Ovary (tissue), 9 donors: Measurements from ENCODE around the gene ZFP1. TPM values are rescaled to one million over a fixed set of nuclear protein-coding genes. Genes with fewer than 3 reads are reported as not detected.
A peak's percentile ranks its signal among the peaks of the same experiment; 100 is the strongest.
"Not testable (repeated sequence)": the region's sequence is repeated elsewhere in the genome, so short reads cannot be mapped to it uniquely, and the experiment has no call there.

Source experiments
- DNase-seq, 5 donors: peaks; one replicate each; pipeline ENCODE4 v3.0.0-alpha.2; 2019 to 2020
- H3K27ac ChIP-seq, 2 donors: fragments of 200-600 bp; one replicate each; pipeline versions ENCODE4 v1.5.1 to v1.8.0; 2019 to 2022
- H3K27me3 ChIP-seq: fragments of 200-600 bp; one replicate; pipeline ENCODE4 v1.8.0; 2022
- H3K36me3 ChIP-seq: fragments of 200-600 bp; sonication (generic); one replicate; pipeline ENCODE4 v1.5.1; 2019
- H3K4me1 ChIP-seq: one replicate; pipeline ENCODE4 v1.8.1; 2013; ENCODE audit warnings: mild to moderate bottlenecking, moderate library complexity; ENCODE audit not compliant: insufficient read depth
- H3K4me3 ChIP-seq: fragments of 200-600 bp; sonication (generic); one replicate; pipeline ENCODE4 v1.5.1; 2017
- H3K9me3 ChIP-seq, 2 donors: fragments of 200-600 bp in 1 of 2; sonication (generic) in 1 of 2; one replicate each; pipeline versions ENCODE4 v1.5.1 to v1.8.1; 2013 to 2019; ENCODE audit warnings: mild to moderate bottlenecking in 1 of 2, moderate library complexity in 1 of 2
- CTCF ChIP-seq, 3 donors: fragments of 450-650 bp in 2 of 3; fragments of 200-600 bp in 1 of 3; IDR thresholded peaks; one replicate each; pipeline versions ENCODE4 v1.5.1 to v1.8.0; 2016 to 2022; ENCODE audit warnings: antibody characterized with exemption in 3 of 3, mild to moderate bottlenecking in 1 of 3
- EP300 ChIP-seq: sonication (generic); formaldehyde crosslinking; IDR thresholded peaks from one replicate; pipeline ENCODE4 v1.6.1; 2017; ENCODE audit warnings: antibody characterized with exemption
- POLR2A ChIP-seq: fragments of 450-650 bp; IDR thresholded peaks from one replicate; pipeline ENCODE4 v1.6.1; 2017; ENCODE audit warnings: antibody characterized with exemption, mild to moderate bottlenecking, moderate library complexity
- WGBS, 3 donors: extraction: QIAGEN DNeasy Blood & Tissue Kit in 1 of 3; methylation state at CpG; one replicate each; pipeline versions ENCODE4 v1.1.5 to v1.1.7; 2013 to 2017; 5-methylcytosine and 5-hydroxymethylcytosine counted together
- intact Hi-C, 4 donors: fragments of 100-400 bp; cut with DNase I; formaldehyde crosslinking; loops; one replicate each; pipeline versions ENCODE4 v1.11.0 to v1.15.1; 2022 to 2023
- polyA plus RNA-seq, 2 donors: library from polyadenylated mRNA; stranded (reverse); fragments of 200-250 nt in 1 of 2; fragments of 350-450 nt in 1 of 2; fragmentation: Illumina TruSeq in 1 of 2; extraction: RNeasy Lipid Tissue Mini Kit (QIAGEN cat#74804) in 1 of 2; gene quantifications; one replicate each; pipeline ENCODE4 v1.2.3, GENCODE V29; 2013 to 2014
- total RNA-seq, 7 donors: library from RNA; depleted of rRNA in 2 of 7; stranded (reverse); fragments of >200 nt in 2 of 7; fragmentation: NEBNext Ultra II Directional in 3 of 7; extraction: Animal tissue kit (Norgen Biotek cat#: 25700) in 3 of 7; gene quantifications; one replicate each; pipeline versions ENCODE4 v1.1.0 to v1.2.4, GENCODE V29; 2016 to 2023
- donor health status: DM: no; HTN: no; CAD: no; lungs with moderate emphysema.
- donor health status: DM: no; HTN: no; CAD: no.
- donor health status: Bipolar disorder and iron deficiency.
- donor health status: DM: yes; HTN: yes; CAD: no.
- donor health status: DM: no; HTN: no; CAD: no.
- donor health status: DM: yes; HTN: yes; CAD: no.

The ZFP1 gene
- total and polyA plus RNA-seq, 9 donors: 7.2 to 22.3 (median 13.5) TPM

DNA sequence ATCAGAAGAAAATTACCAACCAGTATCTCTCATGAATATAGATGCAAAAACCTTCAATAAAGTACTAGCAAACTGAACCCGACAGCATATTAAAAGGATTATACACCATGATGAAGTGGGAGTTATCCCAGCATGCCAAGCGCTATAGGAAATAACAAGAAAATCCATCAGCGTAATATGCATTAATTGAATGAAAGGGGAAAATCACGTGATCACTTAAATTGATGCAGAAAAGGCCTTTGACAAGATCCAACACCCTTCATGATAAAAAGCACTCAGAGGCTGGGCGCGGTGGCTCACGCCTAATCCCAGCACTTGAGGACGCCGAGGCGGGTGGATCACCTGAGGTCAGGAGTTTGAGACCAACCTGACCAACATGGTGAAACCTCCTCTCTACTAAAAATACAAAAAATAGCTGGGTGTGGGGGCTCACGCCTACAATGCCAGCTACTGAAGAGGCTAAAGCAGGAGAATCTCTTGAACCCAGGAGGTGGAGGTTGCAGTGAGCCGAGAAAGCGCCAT lies 53.8 kb downstream of the ZFP1 start:
- Histone ChIP-seq H3K36me3 (no peaks in the 10 kb centered on the region), H3K27me3 (no peaks in the 10 kb centered on the region), H3K4me3 (no peak overlapping the region), H3K4me1 (peaks cover 1% of the 10 kb centered on the region), H3K27ac (no peak overlapping the region), H3K9me3 (no peaks in the 10 kb centered on the region)
- peak in 1 of 5 donors; percentile 5 for DNase-seq
- WGBS, 3 donors: 94 to 95% (median 95%) methylated on average over 13 of the region's 13 CpGs
- intact Hi-C loops: no loop called here
- TF ChIP-seq POLR2A (no peak), CTCF (IDR thresholded peaks at IDR 0.05) (no peak), EP300 (no peak)

DNA sequence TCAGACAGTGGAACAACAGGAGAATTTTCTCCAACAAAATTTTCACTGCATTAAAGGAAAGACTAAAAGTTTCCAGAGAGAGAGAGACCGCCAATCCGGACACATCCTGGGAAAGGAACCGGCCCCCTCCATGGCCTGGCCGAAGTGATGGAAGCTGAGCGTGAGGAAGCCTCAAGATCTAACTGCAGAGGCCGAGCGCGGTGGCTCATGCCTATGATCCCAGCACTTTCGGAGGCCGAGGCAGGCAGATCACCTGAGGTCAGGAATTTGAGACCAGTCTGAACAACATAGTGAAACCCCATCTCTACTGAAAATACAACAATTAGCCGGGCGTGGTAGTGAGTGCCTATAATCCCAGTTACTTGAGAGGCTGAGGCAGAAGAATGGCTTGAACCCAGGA lies 54.8 kb downstream of the ZFP1 start:
- H3K4me3 ChIP-seq: no peak overlapping the region
- H3K27me3 ChIP-seq: no peaks in the 10 kb centered on the region
- H3K36me3 ChIP-seq: no peaks in the 10 kb centered on the region
- no peak overlapping the region for H3K27ac ChIP-seq
- peaks cover under 1% of the 10 kb centered on the region for H3K4me1 ChIP-seq
- intact Hi-C loops: no loop called here
- WGBS, 3 donors: 84 to 93% (median 85%) methylated on average over 12 of the region's 12 CpGs
- peak in 1 of 5 donors; percentile 7 for DNase-seq
- TF ChIP-seq EP300 (no peak), POLR2A (no peak), CTCF (IDR thresholded peaks at IDR 0.05) (no peak)
- H3K9me3 ChIP-seq: no peaks in the 10 kb centered on the region

GRCh38 chr16:75203667-75204409 lies 55.5 kb downstream of the ZFP1 start:
- WGBS, 3 donors: 78 to 84% (median 78%) methylated on average over 13 of the region's 13 CpGs
- Histone ChIP-seq H3K9me3 (no peaks in the 10 kb centered on the region), H3K36me3 (no peaks in the 10 kb centered on the region), H3K27ac (no peak overlapping the region), H3K27me3 (no peaks in the 10 kb centered on the region), H3K4me1 (no peaks in the 10 kb centered on the region), H3K4me3 (no peak overlapping the region)
- intact Hi-C loops: no loop called here
- TF ChIP-seq EP300 (no peak), CTCF (IDR thresholded peaks at IDR 0.05) (no peak), POLR2A (no peak)
- peak in 1 of 5 donors; percentile 21 for DNase-seq

- Histone ChIP-seq H3K27me3 (no peaks in the 10 kb centered on the region), H3K9me3 (no peaks in the 10 kb centered on the region), H3K36me3 (no peaks in the 10 kb centered on the region), H3K4me3 (no peak overlapping the region), H3K4me1 (no peaks in the 10 kb centered on the region), H3K27ac (no peak overlapping the region)
- no peak for DNase-seq
- intact Hi-C loops: no loop called here
- WGBS, 3 donors: 88 to 92% (median 88%) methylated on average over 4 to 5 of the region's 6 CpGs
- TF ChIP-seq POLR2A (no peak), CTCF (IDR thresholded peaks at IDR 0.05) (no peak)
Observed at GRCh38 chr16:75204410-75204758, 56.1 kb downstream of the ZFP1 start.

GRCh38 chr16:75204905-75205304 lies 56.6 kb downstream of the ZFP1 start:
- H3K4me1 ChIP-seq, DNase-seq, H3K27ac ChIP-seq, H3K9me3 ChIP-seq, H3K27me3 ChIP-seq, H3K36me3 ChIP-seq, H3K4me3 ChIP-seq, intact Hi-C loops: not testable (repeated sequence)
- no CpG with 5 or more reads among the region's 20 CpGs for WGBS, 3 donors

DNA sequence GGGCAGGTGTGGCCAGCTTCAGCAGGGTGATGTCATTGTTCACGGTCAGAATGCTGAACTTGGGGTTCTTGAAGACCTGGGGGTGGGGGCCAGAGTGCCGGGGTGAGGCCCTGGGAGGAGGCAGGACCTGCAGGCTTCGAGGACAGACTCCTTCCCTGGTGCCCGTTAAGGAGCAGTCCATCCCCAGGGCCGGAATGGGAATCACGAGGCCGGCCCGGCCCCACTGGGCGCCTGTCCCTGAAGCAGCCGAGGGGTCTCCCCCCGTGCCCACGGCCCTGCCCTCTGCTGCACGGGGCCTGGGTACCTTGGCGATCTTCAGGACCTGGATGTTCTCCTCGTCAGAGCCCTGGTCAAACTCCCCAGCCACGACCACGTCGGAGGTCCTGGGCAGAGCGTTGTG lies 57.1 kb downstream of the ZFP1 start:
- H3K9me3 ChIP-seq, H3K36me3 ChIP-seq, H3K4me3 ChIP-seq, intact Hi-C loops, H3K4me1 ChIP-seq, DNase-seq, H3K27ac ChIP-seq, H3K27me3 ChIP-seq: not testable (repeated sequence)
- 88% methylated on average over 8 of the region's 19 CpGs; no CpG with 5 or more reads in 2 of the 3 donors for WGBS, 3 donors

DNA sequence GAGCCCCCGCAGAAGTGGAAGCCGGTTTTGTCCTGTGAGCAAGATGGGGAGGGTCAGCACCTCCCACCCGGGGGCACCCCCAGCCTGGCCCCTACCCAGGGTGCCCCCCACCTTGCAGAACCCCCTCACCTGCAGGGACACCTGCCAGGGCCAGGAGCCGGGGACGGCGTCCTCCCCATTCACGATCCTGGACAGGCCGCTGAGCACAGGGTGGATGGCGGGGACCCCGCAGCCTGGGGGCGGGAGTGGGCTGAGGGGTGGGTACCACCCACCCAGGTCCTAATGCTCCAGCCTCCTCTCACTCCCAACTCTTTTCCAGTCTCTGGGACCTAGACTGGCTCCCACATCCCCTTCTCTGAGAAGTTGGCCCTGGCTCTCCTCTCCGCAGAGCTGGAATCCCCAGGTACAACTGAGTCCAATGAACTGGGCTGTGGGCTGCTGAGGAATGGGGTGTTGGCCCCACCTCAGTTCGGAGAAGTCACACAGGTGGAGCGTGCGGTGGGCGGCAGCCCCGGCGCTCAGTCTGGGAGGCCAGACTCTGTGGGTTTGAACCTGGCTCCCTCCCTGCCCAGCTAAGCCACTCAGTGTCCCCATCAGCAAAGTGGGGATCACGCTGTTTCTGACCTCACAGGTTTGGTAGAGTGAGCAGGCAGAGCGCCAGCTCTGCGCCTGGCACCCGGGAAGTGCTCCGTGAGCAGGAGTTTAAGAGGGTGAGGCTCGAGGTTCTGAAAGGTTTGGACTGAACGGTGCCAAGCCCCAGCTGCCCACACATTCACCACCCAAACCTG lies 57.8 kb downstream of the ZFP1 start:
- not testable (repeated sequence) for H3K36me3 ChIP-seq, H3K4me3 ChIP-seq, H3K27ac ChIP-seq, H3K9me3 ChIP-seq, H3K27me3 ChIP-seq, DNase-seq, H3K4me1 ChIP-seq
- 67 to 84% (median 82%) methylated on average over 17 to 21 of the region's 25 CpGs for WGBS, 3 donors
- intact Hi-C loops: loop anchor here in 3 of 4 donors (1.0 to 2.0 kb wide), 2 partner anchors 18 to 19 kb away; no protein-coding TSS in a partner anchor
